GM10847 (cell line): ENCODE results near the gene MYH11.

Experiments
- POLR2A ChIP-seq: IDR thresholded peaks from 2 replicates; pipeline ENCODE4 v1.6.1; 2011; ENCODE audit not compliant: insufficient read length; ENCODE audit errors: extremely low read depth

MYH11 gene

GRCh38 chr16:15736529-15736928 is 120.3 kb downstream of the MYH11 start:
- TF ChIP-seq POLR2A: no peak

GRCh38 chr16:15735610-15736009 is 121.2 kb downstream of the MYH11 start:
- TF ChIP-seq POLR2A: no peak

- TF ChIP-seq POLR2A: no peak
Observed at GRCh38 chr16:15732416-15732815, 124.4 kb downstream of the MYH11 start.

- no peak for TF ChIP-seq POLR2A
Observed at GRCh38 chr16:15729152-15729551, 127.7 kb downstream of the MYH11 start.

- TF ChIP-seq POLR2A: no peak
Observed at GRCh38 chr16:15726715-15727114, 130.1 kb downstream of the MYH11 start.

- TF ChIP-seq POLR2A: no peak
Observed at GRCh38 chr16:15725641-15726240, 131.1 kb downstream of the MYH11 start.

- TF ChIP-seq POLR2A: no peak
Observed at GRCh38 chr16:15723808-15724207, 133.0 kb downstream of the MYH11 start.

- TF ChIP-seq POLR2A: no peak
Observed at GRCh38 chr16:15721018-15721417, 135.8 kb downstream of the MYH11 start.

- no peak for TF ChIP-seq POLR2A
Observed at GRCh38 chr16:15716694-15717447, 140.0 kb downstream of the MYH11 start.

GRCh38 chr16:15715221-15715620 is 141.6 kb downstream of the MYH11 start:
- no peak for TF ChIP-seq POLR2A

GRCh38 chr16:15714393-15715172 is 142.2 kb downstream of the MYH11 start:
- TF ChIP-seq POLR2A: no peak

GRCh38 chr16:15708997-15709396 is 147.8 kb downstream of the MYH11 start:
- TF ChIP-seq POLR2A: no peak

GRCh38 chr16:15708096-15708495 is 148.7 kb downstream of the MYH11 start:
- TF ChIP-seq POLR2A: no peak

GRCh38 chr16:15707332-15707731 is 149.5 kb downstream of the MYH11 start:
- no peak for TF ChIP-seq POLR2A

- TF ChIP-seq POLR2A: no peak
Observed at GRCh38 chr16:15705064-15705565, 151.7 kb downstream of the MYH11 start.

- TF ChIP-seq POLR2A: no peak
Observed at GRCh38 chr16:15704545-15704987, 152.3 kb downstream of the MYH11 start.

- TF ChIP-seq POLR2A: no peak
Observed at GRCh38 chr16:15703029-15703736, 153.6 kb downstream of the MYH11 start.
